Measurements from ENCODE around the gene TSPAN5. TPM values are rescaled to one million over a fixed set of nuclear protein-coding genes. Genes with fewer than 3 reads are reported as not detected.

Gene TSPAN5
- polyA plus RNA-seq, 1 donor (not counting 4 experiments of a cell fraction or from before 2014, with no cell fraction given) = 45.5 TPM

DNA sequence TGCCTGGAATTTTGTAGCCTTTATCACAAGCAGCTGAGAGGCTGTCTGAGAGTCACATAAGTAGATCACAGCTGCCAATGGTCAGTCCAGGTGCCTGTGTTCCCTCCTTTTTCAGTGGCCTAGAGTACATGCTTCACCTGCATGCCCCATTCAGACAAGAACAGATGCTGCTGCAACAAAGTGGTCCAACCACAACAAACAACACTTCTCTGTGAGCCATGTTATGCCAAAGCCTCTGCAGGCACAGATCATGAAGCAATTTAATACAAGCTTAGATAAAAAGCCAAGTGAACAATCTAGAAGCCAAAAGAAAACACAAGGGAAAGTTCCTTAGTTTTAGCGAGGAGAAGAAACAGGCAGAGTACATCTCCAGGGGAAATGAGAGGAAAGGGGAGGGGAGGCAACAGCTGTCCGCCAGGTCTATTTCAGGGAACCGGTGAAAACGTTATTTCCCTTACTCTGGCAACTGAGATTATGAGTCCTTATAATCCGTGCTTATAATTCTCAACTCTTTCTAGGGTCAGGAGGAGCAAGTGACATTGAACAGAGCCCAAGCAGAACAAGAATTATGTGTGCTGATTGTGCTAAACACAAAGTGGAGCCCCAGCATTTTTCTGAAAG lies 92.6 kb downstream of the TSPAN5 start:
- Histone ChIP-seq H4K20me1 (ENCODE audit: control insufficient read depth, extremely low read depth, insufficient read depth, low read length) (no peaks in the 10 kb centered on the region), H3K27ac (ENCODE audit: control insufficient read depth, insufficient read depth, low read length) (no peak overlapping the region), H2AFZ (ENCODE audit: control insufficient read depth, low read length) (no peak overlapping the region), H3K4me1 (ENCODE audit: control insufficient read depth, extremely low read depth, insufficient read depth, low read length) (peaks cover 8% of the 10 kb centered on the region), H3K4me3 (ENCODE audit: control insufficient read depth in 2 of 3, extremely low read depth in 1 of 3, insufficient read depth in 2 of 3, low read depth in 1 of 3, low read length in 3 of 3) (no peak overlapping the region), H3K9me3 (ENCODE audit: control insufficient read depth, low read depth, low read length) (no peaks in the 10 kb centered on the region), H3K27me3 (ENCODE audit: control insufficient read depth, extremely low read depth, insufficient read depth, low read length) (no peaks in the 10 kb centered on the region), H3K79me2 (ENCODE audit: control insufficient read depth, insufficient read depth, low read length) (peaks cover 61% of the 10 kb centered on the region), H3K36me3 (ENCODE audit: control insufficient read depth in 2 of 2, extremely low read depth in 1 of 2, insufficient read depth in 2 of 2, low read length in 2 of 2) (no peaks in the 10 kb centered on the region), H3K9me1 (ENCODE audit: control insufficient read depth, extremely low read depth, insufficient read depth, low read length) (no peaks in the 10 kb centered on the region), H3K4me2 (ENCODE audit: control insufficient read depth, extremely low read depth, insufficient read depth, low read depth, low read length) (no peak overlapping the region), H3K9ac (ENCODE audit: control insufficient read depth, extremely low read depth, insufficient read depth, low read length) (no peak overlapping the region)
- TF ChIP-seq, protein P1, sequence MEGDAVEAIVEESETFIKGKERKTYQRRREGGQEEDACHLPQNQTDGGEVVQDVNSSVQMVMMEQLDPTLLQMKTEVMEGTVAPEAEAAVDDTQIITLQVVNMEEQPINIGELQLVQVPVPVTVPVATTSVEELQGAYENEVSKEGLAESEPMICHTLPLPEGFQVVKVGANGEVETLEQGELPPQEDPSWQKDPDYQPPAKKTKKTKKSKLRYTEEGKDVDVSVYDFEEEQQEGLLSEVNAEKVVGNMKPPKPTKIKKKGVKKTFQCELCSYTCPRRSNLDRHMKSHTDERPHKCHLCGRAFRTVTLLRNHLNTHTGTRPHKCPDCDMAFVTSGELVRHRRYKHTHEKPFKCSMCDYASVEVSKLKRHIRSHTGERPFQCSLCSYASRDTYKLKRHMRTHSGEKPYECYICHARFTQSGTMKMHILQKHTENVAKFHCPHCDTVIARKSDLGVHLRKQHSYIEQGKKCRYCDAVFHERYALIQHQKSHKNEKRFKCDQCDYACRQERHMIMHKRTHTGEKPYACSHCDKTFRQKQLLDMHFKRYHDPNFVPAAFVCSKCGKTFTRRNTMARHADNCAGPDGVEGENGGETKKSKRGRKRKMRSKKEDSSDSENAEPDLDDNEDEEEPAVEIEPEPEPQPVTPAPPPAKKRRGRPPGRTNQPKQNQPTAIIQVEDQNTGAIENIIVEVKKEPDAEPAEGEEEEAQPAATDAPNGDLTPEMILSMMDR (optimal IDR thresholded peaks at IDR 0.05 in 1 of 3, IDR thresholded peaks at IDR 0.05 in 1 of 3, conservative IDR thresholded peaks at IDR 0.05 in 1 of 3; ENCODE audit: extremely low read depth in 1 of 3, insufficient read depth in 2 of 3, low read length in 3 of 3) = no peak
- TF ChIP-seq EZH2 (IDR thresholded peaks at IDR 0.05; ENCODE audit: low read length) = no peak
- FAIRE-seq (no peak), DNase-seq (ENCODE audit: low read depth, low spot score) (no peak)
- dilution Hi-C loops (cut with MboI; ENCODE audit: extremely low pct_ligation_motif_present, low sequenced_read_pairs) = no loop called here

DNA sequence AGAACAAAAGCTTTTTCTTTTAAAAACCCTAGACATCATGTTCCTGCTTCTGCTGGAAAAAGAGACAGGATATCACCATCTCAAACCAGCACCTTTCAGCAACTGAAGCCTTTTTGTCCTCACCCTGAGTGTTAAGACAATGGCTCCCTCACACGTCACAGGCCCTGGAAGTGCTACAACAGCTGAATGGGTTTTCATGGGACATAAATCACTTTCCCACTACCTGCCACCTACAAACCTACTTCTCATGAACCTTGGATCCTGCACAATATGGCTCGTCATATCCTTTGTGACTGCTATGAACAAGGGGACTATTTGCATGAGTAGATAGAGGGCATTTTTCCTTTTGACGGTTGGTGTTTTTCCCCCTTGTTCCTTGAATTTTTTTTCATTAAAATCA lies 93.6 kb downstream of the TSPAN5 start:
- Histone ChIP-seq H3K9ac (ENCODE audit: control insufficient read depth, extremely low read depth, insufficient read depth, low read length) (no peak overlapping the region), H3K79me2 (ENCODE audit: control insufficient read depth, insufficient read depth, low read length) (peaks cover 63% of the 10 kb centered on the region), H3K4me3 (ENCODE audit: control insufficient read depth in 2 of 3, extremely low read depth in 1 of 3, insufficient read depth in 2 of 3, low read depth in 1 of 3, low read length in 3 of 3) (no peak overlapping the region), H3K4me1 (ENCODE audit: control insufficient read depth, extremely low read depth, insufficient read depth, low read length) (peaks cover 8% of the 10 kb centered on the region), H3K9me3 (ENCODE audit: control insufficient read depth, low read depth, low read length) (no peaks in the 10 kb centered on the region), H4K20me1 (ENCODE audit: control insufficient read depth, extremely low read depth, insufficient read depth, low read length) (no peaks in the 10 kb centered on the region), H3K9me1 (ENCODE audit: control insufficient read depth, extremely low read depth, insufficient read depth, low read length) (no peaks in the 10 kb centered on the region), H3K4me2 (ENCODE audit: control insufficient read depth, extremely low read depth, insufficient read depth, low read depth, low read length) (no peak overlapping the region), H3K27me3 (ENCODE audit: control insufficient read depth, extremely low read depth, insufficient read depth, low read length) (no peaks in the 10 kb centered on the region), H3K36me3 (ENCODE audit: control insufficient read depth in 2 of 2, extremely low read depth in 1 of 2, insufficient read depth in 2 of 2, low read length in 2 of 2) (no peaks in the 10 kb centered on the region), H3K27ac (ENCODE audit: control insufficient read depth, insufficient read depth, low read length) (no peak overlapping the region), H2AFZ (ENCODE audit: control insufficient read depth, low read length) (no peak overlapping the region)
- TF ChIP-seq, protein P1 (optimal IDR thresholded peaks at IDR 0.05 in 1 of 3, IDR thresholded peaks at IDR 0.05 in 1 of 3, conservative IDR thresholded peaks at IDR 0.05 in 1 of 3; ENCODE audit: extremely low read depth in 1 of 3, insufficient read depth in 2 of 3, low read length in 3 of 3) = no peak
- TF ChIP-seq EZH2 (IDR thresholded peaks at IDR 0.05; ENCODE audit: low read length) = no peak
- dilution Hi-C loops (cut with MboI; ENCODE audit: extremely low pct_ligation_motif_present, low sequenced_read_pairs) = no loop called here
- DNase-seq (ENCODE audit: low read depth, low spot score) = no peak
- no peak for FAIRE-seq
